IMR-90 (cell line): ENCODE results near the gene FAF1. TPM values are rescaled to one million over a fixed set of nuclear protein-coding genes. Genes with fewer than 3 reads are reported as not detected.

Experiments
- ATAC-seq: fragments of 200-7000 bp; cut with Tn5 transposase; 2 replicates; pipeline ENCODE4 v1.9.1; 2020; ENCODE audit warnings: low read depth, mild to moderate bottlenecking, moderate library complexity
- BruUV-seq: library from RNA; stranded (reverse); fragments of 400-500 nt; replicated peaks from 2 replicates; lab custom pipeline; 2021; lab: Mats Ljungman, UMichigan
- CTCF ChIA-PET: fragments of 300-600 bp; formaldehyde crosslinking; extraction: SDS; loops from one replicate; lab custom pipeline; 2021; ENCODE audit warnings: antibody characterized with exemption; lab: Yijun Ruan, JAX
- POLR2A ChIA-PET: fragments of 300-600 bp; sonication (Branson Sonifier 250); formaldehyde crosslinking; loops from one replicate; lab custom pipeline; 2022; ENCODE audit warnings: antibody characterized with exemption; ENCODE audit not compliant: unreplicated experiment; lab: Charles Lee
- DNase-seq: peaks from one replicate; pipeline ENCODE4 v3.0.0; 2013
- H2AFZ ChIP-seq: replicated peaks from 2 replicates; pipeline ENCODE3; 2013; ENCODE audit warnings: low read length, mild to moderate bottlenecking; ENCODE audit not compliant: poor library complexity
- H2AK5ac ChIP-seq: 2 replicates; pipeline ENCODE4 v1.6.1; 2013; ENCODE audit warnings: low read depth, low read length, inconsistent platforms
- H2AK9ac ChIP-seq: replicated peaks from 2 replicates; pipeline ENCODE3; 2013; ENCODE audit warnings: mild to moderate bottlenecking, low read depth, low read length, moderate library complexity; ENCODE audit not compliant: poor library complexity
- H2BK120ac ChIP-seq: 2 replicates; pipeline ENCODE4 v1.6.1; 2013; ENCODE audit warnings: low read depth, low read length, inconsistent platforms
- H2BK15ac ChIP-seq: 3 replicates; pipeline ENCODE4 v1.6.1; 2013; ENCODE audit warnings: low read depth, low read length, inconsistent platforms
- H2BK20ac ChIP-seq: 2 replicates; pipeline ENCODE4 v1.6.1; 2013; ENCODE audit warnings: low read depth, mild to moderate bottlenecking, inconsistent platforms, low read length, moderate library complexity
- H2BK5ac ChIP-seq: 2 replicates; pipeline ENCODE4 v1.6.1; 2013; ENCODE audit warnings: mild to moderate bottlenecking, low read depth, low read length, inconsistent platforms; ENCODE audit not compliant: poor library complexity, severe bottlenecking
- H3K14ac ChIP-seq: replicated peaks from 2 replicates; pipeline ENCODE4 v1.6.1; 2013; ENCODE audit warnings: low read depth, low read length, inconsistent platforms
- H3K18ac ChIP-seq: 2 replicates; pipeline ENCODE4 v1.6.1; 2013; ENCODE audit warnings: low read depth, low read length, control low read depth
- H3K23ac ChIP-seq: 2 replicates; pipeline ENCODE4 v1.6.1; 2013; ENCODE audit warnings: low read depth, low read length, inconsistent platforms
- H3K27ac ChIP-seq: 2 replicates; pipeline ENCODE4 v1.5.1; 2013; ENCODE audit warnings: mild to moderate bottlenecking, control low read depth, low read length; ENCODE audit not compliant: insufficient read depth
- H3K27me3 ChIP-seq: 2 replicates; pipeline ENCODE4 v1.6.1; 2013; ENCODE audit warnings: low read length; ENCODE audit not compliant: control insufficient read depth, insufficient read depth
- H3K36me3 ChIP-seq: 2 replicates; pipeline ENCODE4 v1.6.1; 2013; ENCODE audit warnings: low read length, mixed read lengths; ENCODE audit not compliant: control insufficient read depth, insufficient read depth
- H3K4ac ChIP-seq: 2 replicates; pipeline ENCODE4 v1.6.1; 2013; ENCODE audit warnings: low read depth, low read length, inconsistent platforms
- H3K4me1 ChIP-seq: 2 replicates; pipeline ENCODE4 v1.6.1; 2013; ENCODE audit warnings: low read length, mixed read lengths; ENCODE audit not compliant: control insufficient read depth, insufficient read depth
- H3K4me2 ChIP-seq: 2 replicates; pipeline ENCODE4 v1.6.1; 2013; ENCODE audit warnings: low read depth, mild to moderate bottlenecking, control low read depth, low read length, moderate library complexity
- H3K4me3 ChIP-seq: 2 replicates; pipeline ENCODE4 v1.5.1; 2013; ENCODE audit warnings: low read depth, mild to moderate bottlenecking, control low read depth, low read length, moderate library complexity; ENCODE audit not compliant: insufficient read depth
- H3K56ac ChIP-seq: 2 replicates; pipeline ENCODE4 v1.6.1; 2013; ENCODE audit warnings: low read length, inconsistent platforms; ENCODE audit not compliant: insufficient read depth; ENCODE audit errors: extremely low read depth
- H3K79me1 ChIP-seq, 2 experiments: 2 replicates each; pipeline ENCODE4 v1.6.1; 2013; ENCODE audit warnings: low read length in 2 of 2, inconsistent platforms in 1 of 2, low read depth in 1 of 2
- H3K9ac ChIP-seq: 2 replicates; pipeline ENCODE4 v1.6.1; 2013; ENCODE audit warnings: low read depth, low read length, control low read depth
- H3K9me1 ChIP-seq: 2 replicates; pipeline ENCODE4 v1.6.1; 2013; ENCODE audit warnings: low read length, inconsistent platforms; ENCODE audit not compliant: insufficient read depth
- H3K9me3 ChIP-seq: 2 replicates; pipeline ENCODE4 v1.6.1; 2013; ENCODE audit warnings: low read length; ENCODE audit not compliant: control insufficient read depth, insufficient read depth
- H4K20me1 ChIP-seq: 2 replicates; pipeline ENCODE4 v1.6.1; 2013; ENCODE audit warnings: low read length, inconsistent platforms; ENCODE audit not compliant: insufficient read depth
- H4K5ac ChIP-seq: 2 replicates; pipeline ENCODE4 v1.6.1; 2013; ENCODE audit warnings: mild to moderate bottlenecking, low read depth, low read length, control low read depth
- H4K8ac ChIP-seq, 2 experiments: 2 replicates each; pipeline ENCODE4 v1.6.1; 2013; ENCODE audit warnings: low read depth in 2 of 2, low read length in 2 of 2, control low read depth in 1 of 2, inconsistent platforms in 1 of 2
- H4K91ac ChIP-seq: 2 replicates; pipeline ENCODE4 v1.6.1; 2013; ENCODE audit warnings: low read depth, low read length, inconsistent platforms; ENCODE audit not compliant: insufficient read depth
- BHLHE40 ChIP-seq: fragments of 150-350 bp; IDR thresholded peaks from 2 replicates; pipeline ENCODE4 v1.6.1; 2016; ENCODE audit warnings: mild to moderate bottlenecking, low read depth, low read length
- CHD1 ChIP-seq: IDR thresholded peaks from 2 replicates; pipeline ENCODE4 v1.6.1; 2012; ENCODE audit warnings: low read depth, low read length, improper control_type of control experiment
- CTCF ChIP-seq: conservative IDR thresholded peaks from 2 replicates; pipeline ENCODE4 v1.5.1; 2012; ENCODE audit warnings: mild to moderate bottlenecking, low read depth, low read length, improper control_type of control experiment
- ELK1 ChIP-seq: fragments of 150-350 bp; IDR thresholded peaks from 2 replicates; pipeline ENCODE4 v1.6.1; 2016; ENCODE audit warnings: low read depth, mild to moderate bottlenecking, low read length, moderate library complexity, borderline replicate concordance
- FOS ChIP-seq: fragments of 150-350 bp; IDR thresholded peaks from 2 replicates; pipeline ENCODE4 v1.6.1; 2016; ENCODE audit warnings: low read depth, low read length
- MAZ ChIP-seq: IDR thresholded peaks from 2 replicates; pipeline ENCODE4 v1.6.1; 2012; ENCODE audit warnings: low read depth, mild to moderate bottlenecking, low read length, improper control_type of control experiment, moderate library complexity, borderline replicate concordance
- MXI1 ChIP-seq: IDR thresholded peaks from 2 replicates; pipeline ENCODE4 v1.6.1; 2012; ENCODE audit warnings: low read depth, mild to moderate bottlenecking, low read length, moderate library complexity, borderline replicate concordance
- NFE2L2 ChIP-seq: fragments of 150-350 bp; IDR thresholded peaks from 2 replicates; pipeline ENCODE4 v1.6.1; 2016; ENCODE audit warnings: low read depth, mild to moderate bottlenecking, low read length
- POLR2A ChIP-seq: IDR thresholded peaks from 2 replicates; pipeline ENCODE4 v1.6.1; 2012; ENCODE audit warnings: mild to moderate bottlenecking, low read depth, low read length
- RAD21 ChIP-seq: IDR thresholded peaks from 2 replicates; pipeline ENCODE4 v1.6.1; 2012; ENCODE audit warnings: low read length, improper control_type of control experiment
- RCOR1 ChIP-seq: IDR thresholded peaks from 2 replicates; pipeline ENCODE4 v1.6.1; 2012; ENCODE audit warnings: mild to moderate bottlenecking, low read length, improper control_type of control experiment; ENCODE audit not compliant: insufficient replicate concordance
- SMC3 ChIP-seq: fragments of 150-350 bp; IDR thresholded peaks from 2 replicates; pipeline ENCODE4 v1.6.1; 2016; ENCODE audit warnings: low read depth, mild to moderate bottlenecking, antibody characterized with exemption, low read length, moderate library complexity
- USF2 ChIP-seq: fragments of 150-350 bp; IDR thresholded peaks from 2 replicates; pipeline ENCODE4 v1.6.1; 2017; ENCODE audit warnings: mild to moderate bottlenecking, antibody characterized with exemption, low read length, low read depth
- WGBS, 2 experiments: methylation state at CpG; one replicate each; pipeline versions ENCODE4 v1.1.5 to v1.1.7; 2013; ENCODE audit warnings: missing lambda C conversion rate in 2 of 2; ENCODE audit not compliant: insufficient read length in 1 of 2; ENCODE audit errors: extremely low coverage in 2 of 2; 5-methylcytosine and 5-hydroxymethylcytosine counted together
- dilution Hi-C: fragments of 300-500 bp; cut with HindIII; formaldehyde crosslinking; loops from one replicate; pipeline ENCODE4 v1.14.3; 2018; ENCODE audit warnings: low sequenced_read_pairs; ENCODE audit not compliant: unreplicated experiment
- in situ Hi-C: fragments of 300-500 bp; cut with MboI; formaldehyde crosslinking; loops from 3 replicates; pipeline ENCODE4 v1.14.3; 2019; ENCODE audit warnings: low sequenced_read_pairs, inconsistent platforms, mixed read lengths
- intact Hi-C: fragments of 100-400 bp; cut with micrococcal nuclease; formaldehyde crosslinking; loops from 2 replicates; pipeline ENCODE4 v1.10.0; 2022
- polyA plus RNA-seq, 3 experiments: library from polyadenylated mRNA; depleted of rRNA; stranded (reverse); fragments of >200 nt; gene quantifications; 2 replicates each; pipeline ENCODE4 v1.2.3, GENCODE V29; 2012; ENCODE audit warnings: low replicate concordance in 1 of 3
- total RNA-seq: library from RNA; depleted of rRNA; stranded (reverse); fragments of >200 nt; gene quantifications from 2 replicates; pipeline ENCODE4 v1.2.3, GENCODE V29; 2012

The FAF1 gene
- total and polyA plus RNA-seq, 2 of the 4 experiments (the other 2 are of a cell fraction) = 18.8 to 72.9 TPM

- no peak overlapping the region for H2AK5ac ChIP-seq
- H3K36me3 ChIP-seq = no peaks in the 10 kb centered on the region
- intact Hi-C loops (no loop called here), in situ Hi-C loops (no loop called here), dilution Hi-C loops (no loop called here)
- H2BK15ac ChIP-seq = no peak overlapping the region
- no peak overlapping the region for H2BK5ac ChIP-seq
- H3K4me2 ChIP-seq = no peak overlapping the region
- H2AK9ac ChIP-seq = no peak overlapping the region
- H3K27ac ChIP-seq = no peak overlapping the region
- no peak overlapping the region for H2BK120ac ChIP-seq
- no peaks in the 10 kb centered on the region for H3K9me3 ChIP-seq
- no CpG with 5 or more reads among the region's 1 CpG for WGBS, 2 experiments
- no peak overlapping the region for H4K91ac ChIP-seq
- ChIA-PET POLR2A (no interaction called here), CTCF (no interaction called here)
- no peaks in the 10 kb centered on the region for H3K79me1 ChIP-seq
- no peak for DNase-seq
- no peak overlapping the region for H3K9ac ChIP-seq
- H3K4ac ChIP-seq = no peak overlapping the region
- ATAC-seq = no peak
- H3K23ac ChIP-seq = no peak overlapping the region
- no peak for TF ChIP-seq MXI1
- no peak for TF ChIP-seq CHD1
- no peak for TF ChIP-seq BHLHE40
- TF ChIP-seq FOS = no peak
- no peak for TF ChIP-seq NFE2L2
- no peak for TF ChIP-seq USF2
- TF ChIP-seq POLR2A = no peak
- TF ChIP-seq ELK1 = no peak
- no peak for TF ChIP-seq CTCF
- no peak for TF ChIP-seq SMC3
- no peak for TF ChIP-seq RAD21
- no peak for TF ChIP-seq MAZ
- no peak for TF ChIP-seq RCOR1
- no peaks in the 10 kb centered on the region for H3K27me3 ChIP-seq
- no peak overlapping the region for H3K18ac ChIP-seq
- no peak overlapping the region for H4K8ac ChIP-seq
- no peak overlapping the region for H3K56ac ChIP-seq
- H2AFZ ChIP-seq = no peak overlapping the region
- no peak overlapping the region for H3K4me3 ChIP-seq
- H4K5ac ChIP-seq = no peak overlapping the region
- no peaks in the 10 kb centered on the region for H3K9me1 ChIP-seq
- no TSS peak for BruUV-seq
- no peak overlapping the region for H3K14ac ChIP-seq
- no peaks in the 10 kb centered on the region for H4K20me1 ChIP-seq
- H2BK20ac ChIP-seq = no peak overlapping the region
- no peaks in the 10 kb centered on the region for H3K4me1 ChIP-seq
These were observed 35.6 kb upstream of the FAF1 start for GRCh38 chr1:50995651-50996050.
